ENCODE measurements around the gene SCT. TPM values are rescaled to one million over a fixed set of nuclear protein-coding genes. Genes with fewer than 3 reads are reported as not detected.

Gene SCT
- total RNA-seq, 1 donor from 2014 or later = 1.7 TPM

DNA sequence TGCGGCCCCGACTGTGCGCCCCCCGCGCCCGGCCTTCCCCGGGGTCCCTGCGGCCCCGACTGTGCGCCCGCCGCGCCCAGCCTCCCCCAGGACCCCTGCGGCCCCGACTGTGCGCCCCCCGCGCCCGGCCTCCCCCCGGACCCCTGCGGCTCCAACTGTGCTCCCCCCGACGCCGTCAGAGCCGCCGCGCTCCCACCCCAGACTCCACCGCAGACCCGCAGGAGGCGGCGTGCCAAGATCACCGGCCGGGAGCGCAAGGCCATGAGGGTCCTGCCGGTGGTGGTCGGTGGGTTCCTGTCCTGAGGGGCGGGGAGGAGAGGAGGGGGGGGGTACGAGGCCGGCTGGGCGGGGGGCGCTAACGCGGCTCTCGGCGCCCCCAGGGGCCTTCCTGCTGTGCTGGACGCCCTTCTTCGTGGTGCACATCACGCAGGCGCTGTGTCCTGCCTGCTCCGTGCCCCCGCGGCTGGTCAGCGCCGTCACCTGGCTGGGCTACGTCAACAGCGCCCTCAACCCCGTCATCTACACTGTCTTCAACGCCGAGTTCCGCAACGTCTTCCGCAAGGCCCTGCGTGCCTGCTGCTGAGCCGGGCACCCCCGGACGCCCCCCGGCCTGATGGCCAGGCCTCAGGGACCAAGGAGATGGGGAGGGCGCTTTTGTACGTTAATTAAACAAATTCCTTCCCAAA is 13.2 kb upstream of the SCT start:
- Mint-ChIP-seq H3K9me3 (no peaks in the 10 kb centered on the region), H3K27ac (no peak overlapping the region)

GRCh38 chr11:639332-639955 is 12.5 kb upstream of the SCT start:
- no peak overlapping the region for H3K27ac Mint-ChIP-seq
- no peaks in the 10 kb centered on the region for H3K9me3 Mint-ChIP-seq
- peaks cover 2% of the 10 kb centered on the region for H3K36me3 Mint-ChIP-seq
- DNase-seq (ENCODE audit: low spot score in 2 of 2, unreplicated experiment in 2 of 2) = no peak
- peaks cover 56% of the 10 kb centered on the region for H3K27me3 Mint-ChIP-seq (ENCODE audit: low read depth)
- H3K4me3 Mint-ChIP-seq = peak overlapping the region; percentile 55
- TF ChIP-seq, protein P1, sequence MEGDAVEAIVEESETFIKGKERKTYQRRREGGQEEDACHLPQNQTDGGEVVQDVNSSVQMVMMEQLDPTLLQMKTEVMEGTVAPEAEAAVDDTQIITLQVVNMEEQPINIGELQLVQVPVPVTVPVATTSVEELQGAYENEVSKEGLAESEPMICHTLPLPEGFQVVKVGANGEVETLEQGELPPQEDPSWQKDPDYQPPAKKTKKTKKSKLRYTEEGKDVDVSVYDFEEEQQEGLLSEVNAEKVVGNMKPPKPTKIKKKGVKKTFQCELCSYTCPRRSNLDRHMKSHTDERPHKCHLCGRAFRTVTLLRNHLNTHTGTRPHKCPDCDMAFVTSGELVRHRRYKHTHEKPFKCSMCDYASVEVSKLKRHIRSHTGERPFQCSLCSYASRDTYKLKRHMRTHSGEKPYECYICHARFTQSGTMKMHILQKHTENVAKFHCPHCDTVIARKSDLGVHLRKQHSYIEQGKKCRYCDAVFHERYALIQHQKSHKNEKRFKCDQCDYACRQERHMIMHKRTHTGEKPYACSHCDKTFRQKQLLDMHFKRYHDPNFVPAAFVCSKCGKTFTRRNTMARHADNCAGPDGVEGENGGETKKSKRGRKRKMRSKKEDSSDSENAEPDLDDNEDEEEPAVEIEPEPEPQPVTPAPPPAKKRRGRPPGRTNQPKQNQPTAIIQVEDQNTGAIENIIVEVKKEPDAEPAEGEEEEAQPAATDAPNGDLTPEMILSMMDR (IDR thresholded peaks at IDR 0.05; ENCODE audit: unreplicated experiment) = no peak
- peaks cover 16% of the 10 kb centered on the region for H3K4me1 Mint-ChIP-seq

More for the DNA sequence above, 13.2 kb upstream of the SCT start:
- peaks cover 2% of the 10 kb centered on the region for H3K36me3 Mint-ChIP-seq
- TF ChIP-seq, protein P1 (IDR thresholded peaks at IDR 0.05; ENCODE audit: unreplicated experiment) = no peak
- peaks cover 16% of the 10 kb centered on the region for H3K4me1 Mint-ChIP-seq
- DNase-seq (ENCODE audit: low spot score in 2 of 2, unreplicated experiment in 2 of 2) = no peak
- peak overlapping the region; percentile 34 for H3K4me3 Mint-ChIP-seq
- peaks cover 49% of the 10 kb centered on the region for H3K27me3 Mint-ChIP-seq (ENCODE audit: low read depth)

DNA sequence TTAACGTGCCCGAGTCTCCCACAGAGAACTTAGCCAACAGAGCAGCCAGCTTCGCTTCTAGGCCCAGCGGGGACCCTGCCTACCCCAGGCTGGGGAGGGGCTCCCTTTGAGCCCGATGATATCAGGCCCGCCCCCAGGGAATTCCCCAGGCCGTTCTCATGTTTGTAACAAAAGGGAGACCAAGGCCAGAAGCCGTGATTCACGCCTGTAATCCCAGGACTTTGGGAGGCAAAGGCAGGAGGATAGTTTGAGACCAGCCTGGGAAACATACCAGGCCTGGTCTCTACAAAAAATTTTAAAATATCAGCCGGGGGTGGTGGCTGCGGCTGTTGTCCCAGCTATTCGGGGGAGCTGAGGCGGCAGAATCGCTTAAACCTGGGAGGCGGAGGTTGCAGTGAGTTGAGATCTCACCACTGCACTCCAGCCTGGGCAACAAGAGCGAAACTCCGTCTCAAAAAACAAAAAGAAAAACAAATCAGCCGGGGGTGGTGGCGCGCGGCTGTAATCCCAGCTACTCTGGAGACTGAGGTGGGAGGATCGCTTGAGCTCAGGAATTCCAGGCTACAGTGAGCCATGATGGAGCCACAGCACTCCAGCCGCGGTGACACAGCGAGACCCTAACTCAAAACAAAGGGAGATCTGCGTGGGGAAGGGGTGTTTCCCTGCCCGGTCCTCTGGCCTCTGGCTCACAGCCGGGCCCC is 11.8 kb upstream of the SCT start:
- Mint-ChIP-seq H3K27me3 (ENCODE audit: low read depth) (peaks cover 57% of the 10 kb centered on the region), H3K4me3 (peak overlapping the region; percentile 55), H3K4me1 (peaks cover 16% of the 10 kb centered on the region), H3K36me3 (peaks cover 2% of the 10 kb centered on the region), H3K9me3 (no peaks in the 10 kb centered on the region), H3K27ac (peak overlapping the region; percentile 39)
- TF ChIP-seq, protein P1 (IDR thresholded peaks at IDR 0.05; ENCODE audit: unreplicated experiment) = no peak
- no peak for DNase-seq (ENCODE audit: low spot score in 2 of 2, unreplicated experiment in 2 of 2)

GRCh38 chr11:637593-638521 is 10.9 kb upstream of the SCT start:
- H3K27me3 Mint-ChIP-seq (ENCODE audit: low read depth) = peaks cover 57% of the 10 kb centered on the region
- H3K27ac Mint-ChIP-seq = peak overlapping the region; percentile 8

GRCh38 chr11:637333-637592 is 10.3 kb upstream of the SCT start:
- H3K4me3 Mint-ChIP-seq = peak overlapping the region; percentile 58
- H3K27me3 Mint-ChIP-seq (ENCODE audit: low read depth) = peaks cover 57% of the 10 kb centered on the region
- TF ChIP-seq, protein P1 (IDR thresholded peaks at IDR 0.05; ENCODE audit: unreplicated experiment) = no peak
- H3K4me1 Mint-ChIP-seq = peaks cover 16% of the 10 kb centered on the region
- no peak overlapping the region for H3K27ac Mint-ChIP-seq
- no peak for DNase-seq (ENCODE audit: low spot score in 2 of 2, unreplicated experiment in 2 of 2)
- H3K36me3 Mint-ChIP-seq = peaks cover 5% of the 10 kb centered on the region
- no peaks in the 10 kb centered on the region for H3K9me3 Mint-ChIP-seq

More at GRCh38 chr11:637593-638521, 10.9 kb upstream of the SCT start:
- TF ChIP-seq, protein P1 (IDR thresholded peaks at IDR 0.05; ENCODE audit: unreplicated experiment) = no peak
- Mint-ChIP-seq H3K9me3 (no peaks in the 10 kb centered on the region), H3K36me3 (peaks cover 4% of the 10 kb centered on the region), H3K4me1 (peaks cover 16% of the 10 kb centered on the region), H3K4me3 (peak overlapping the region; percentile 58)
- DNase-seq (ENCODE audit: low spot score in 2 of 2, unreplicated experiment in 2 of 2) = no peak
